GM19193 (cell line): ENCODE measurements around the gene FAM120B.
A peak's percentile ranks its signal among the peaks of the same experiment; 100 is the strongest.

Source experiments
- POLR2A ChIP-seq: IDR thresholded peaks from 4 replicates; pipeline ENCODE4 v1.6.1; 2011; ENCODE audit not compliant: insufficient read depth, insufficient read length; ENCODE audit errors: extremely low read depth

Gene FAM120B

DNA sequence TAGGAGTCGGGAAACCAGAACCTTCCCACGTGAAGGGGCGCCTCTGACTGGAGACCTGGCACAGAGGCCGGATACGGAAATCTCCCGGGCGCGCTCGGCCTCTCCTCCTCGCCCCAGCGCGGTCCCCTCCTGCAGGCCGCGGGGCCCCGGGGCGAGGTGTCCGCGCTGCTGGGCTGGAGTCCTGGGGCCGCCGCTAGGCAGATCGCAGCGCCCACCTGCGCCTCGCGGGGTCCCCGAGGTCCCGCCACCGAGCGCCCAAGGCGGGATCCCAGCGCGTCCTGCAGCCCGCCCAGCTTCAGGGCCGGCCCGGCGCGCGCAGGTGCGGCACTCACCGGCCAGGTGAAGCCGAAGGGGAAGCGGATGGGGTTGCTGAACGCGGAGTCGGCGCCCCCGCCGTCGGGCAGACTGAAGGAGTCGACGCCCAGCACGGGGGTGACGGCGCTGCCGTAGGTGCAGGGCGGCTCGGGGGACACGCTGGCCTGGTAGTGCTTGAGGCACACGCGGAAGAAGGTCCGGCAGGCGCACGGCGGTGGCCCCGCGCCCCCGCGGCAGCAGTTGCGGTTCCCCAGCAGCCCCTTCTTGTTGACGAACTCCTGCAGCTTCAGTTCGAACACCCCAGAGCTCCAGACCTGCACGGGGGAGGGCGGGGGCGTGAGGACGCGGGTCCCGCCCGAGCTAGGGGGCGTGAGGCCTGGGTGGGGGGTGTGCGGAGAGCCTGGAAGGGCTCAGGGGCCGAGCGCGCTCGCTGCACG lies 17.2 kb upstream of the FAM120B start:
- TF ChIP-seq POLR2A, result no peak

DNA sequence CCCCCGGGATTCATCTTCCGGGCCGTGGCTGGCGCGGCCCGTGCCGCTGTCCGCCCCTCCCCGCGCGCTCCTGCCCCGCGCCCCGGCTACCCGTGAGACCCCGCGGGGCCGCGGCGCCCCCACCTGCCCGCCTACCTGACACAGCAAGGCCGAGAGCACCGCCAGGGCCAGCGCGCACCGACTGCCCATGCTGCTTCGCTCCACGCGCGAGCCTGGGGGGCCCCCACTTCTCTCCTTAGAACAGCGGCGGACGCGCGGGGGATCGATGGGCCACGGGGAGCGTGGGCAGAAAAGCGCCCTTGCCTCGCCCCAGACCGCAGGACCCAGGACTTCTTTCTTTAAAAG lies 16.6 kb upstream of the FAM120B start:
- TF ChIP-seq POLR2A, result no peak

DNA sequence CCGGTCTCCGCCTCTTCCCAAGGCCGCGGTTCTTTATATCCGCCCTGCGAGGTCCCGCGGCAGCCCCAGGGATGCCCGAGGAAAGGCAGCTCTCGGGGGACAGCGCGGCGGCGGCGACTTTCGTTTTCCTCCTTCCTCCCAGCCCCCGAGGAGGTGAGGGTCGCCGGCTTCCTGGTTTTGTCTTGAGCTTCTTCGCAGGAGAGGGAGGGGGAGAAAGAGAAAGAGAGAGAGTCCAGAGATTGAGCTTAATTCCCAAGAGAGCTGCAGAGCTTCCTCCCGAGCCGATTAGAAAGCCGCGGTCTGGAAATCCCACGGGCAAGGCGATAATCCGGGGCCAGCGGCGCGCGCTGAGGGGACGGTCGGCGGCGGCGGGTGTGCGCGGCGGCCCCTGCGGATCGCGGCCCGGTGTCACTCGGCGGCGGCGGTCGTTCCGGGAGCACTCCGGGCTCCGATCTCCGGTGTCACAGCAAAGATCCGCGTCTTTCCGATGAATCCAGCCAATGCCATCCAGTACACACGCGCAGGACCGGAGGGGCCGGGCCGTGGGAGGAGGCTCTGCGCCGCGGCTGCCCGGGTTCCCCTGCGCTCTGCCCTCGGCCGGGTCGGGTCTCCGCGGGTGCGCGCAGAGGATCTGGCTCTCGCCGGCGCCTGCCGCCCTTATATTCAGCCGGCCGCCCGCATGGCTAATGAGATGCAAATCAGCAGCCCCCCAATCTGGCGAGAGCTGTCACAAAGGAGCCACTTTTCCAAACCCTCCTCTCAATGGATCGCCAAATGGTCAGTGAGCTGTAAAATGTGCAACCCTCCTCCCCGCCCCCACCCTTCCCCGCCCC lies 16.0 kb upstream of the FAM120B start, which contains the start of gene DLL1:
Gene DLL1, minus strand, starts transcription at position 783 of the 833 bp plus-strand sequence. CDS start 939 bp downstream, outside the sequence.
- TF ChIP-seq POLR2A, result peak; percentile 60

DNA sequence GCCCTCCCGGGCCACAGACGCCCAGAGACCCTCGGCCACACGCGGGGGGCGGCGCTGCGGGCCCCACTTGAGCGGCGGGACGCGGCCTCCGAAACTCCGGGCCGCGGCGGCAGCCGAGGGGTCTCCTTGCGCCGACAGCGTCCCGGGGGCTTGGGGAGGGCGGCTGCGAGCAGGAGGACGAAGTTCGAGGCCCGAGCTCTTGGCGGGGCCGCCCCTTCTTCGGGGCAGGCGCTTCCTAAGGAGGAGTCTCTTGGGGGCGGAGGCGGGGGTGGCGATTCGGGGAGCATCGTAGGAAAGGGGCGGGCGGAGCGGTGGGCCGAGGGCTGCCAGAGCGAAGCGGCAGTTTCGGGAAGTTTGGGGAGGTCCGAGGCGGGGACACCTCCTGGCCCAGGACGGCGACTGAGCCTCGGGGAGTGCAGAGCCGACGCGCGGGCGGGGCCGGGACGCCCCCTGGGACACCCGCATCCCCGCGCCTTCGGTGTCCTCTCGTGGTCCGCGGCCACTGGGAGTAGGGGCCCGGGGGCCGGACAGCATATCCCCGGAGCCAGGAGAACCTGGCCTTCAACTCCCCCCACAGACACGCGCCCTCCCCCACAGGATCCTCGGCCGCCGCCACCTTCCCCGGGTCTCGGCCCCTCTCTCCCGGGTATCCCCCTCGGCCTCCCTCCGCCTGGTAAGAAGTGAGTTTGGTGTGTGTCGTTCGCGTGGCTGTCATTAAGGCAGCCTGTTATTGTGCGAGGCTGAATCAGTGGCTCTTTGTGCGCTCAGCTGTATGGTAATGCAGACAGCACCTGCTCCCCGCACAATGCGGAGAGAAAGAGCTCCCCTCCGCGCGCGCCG lies 15.1 kb upstream of the FAM120B start:
- no peak for TF ChIP-seq POLR2A

DNA sequence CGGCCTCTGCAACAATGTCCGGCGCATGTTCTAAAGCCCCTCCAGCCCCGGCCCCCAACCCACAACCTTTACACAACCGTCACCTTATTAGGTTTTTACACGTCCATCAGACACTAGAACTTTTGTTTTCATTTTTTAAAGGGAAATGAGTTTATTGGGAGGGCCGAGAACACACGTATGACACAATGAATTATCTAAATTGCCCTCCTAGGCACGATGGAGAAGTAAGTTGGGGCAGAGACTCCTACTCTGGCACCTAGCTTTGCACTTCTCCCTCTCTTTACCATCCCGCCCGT lies 14.5 kb upstream of the FAM120B start:
- no peak for TF ChIP-seq POLR2A

DNA sequence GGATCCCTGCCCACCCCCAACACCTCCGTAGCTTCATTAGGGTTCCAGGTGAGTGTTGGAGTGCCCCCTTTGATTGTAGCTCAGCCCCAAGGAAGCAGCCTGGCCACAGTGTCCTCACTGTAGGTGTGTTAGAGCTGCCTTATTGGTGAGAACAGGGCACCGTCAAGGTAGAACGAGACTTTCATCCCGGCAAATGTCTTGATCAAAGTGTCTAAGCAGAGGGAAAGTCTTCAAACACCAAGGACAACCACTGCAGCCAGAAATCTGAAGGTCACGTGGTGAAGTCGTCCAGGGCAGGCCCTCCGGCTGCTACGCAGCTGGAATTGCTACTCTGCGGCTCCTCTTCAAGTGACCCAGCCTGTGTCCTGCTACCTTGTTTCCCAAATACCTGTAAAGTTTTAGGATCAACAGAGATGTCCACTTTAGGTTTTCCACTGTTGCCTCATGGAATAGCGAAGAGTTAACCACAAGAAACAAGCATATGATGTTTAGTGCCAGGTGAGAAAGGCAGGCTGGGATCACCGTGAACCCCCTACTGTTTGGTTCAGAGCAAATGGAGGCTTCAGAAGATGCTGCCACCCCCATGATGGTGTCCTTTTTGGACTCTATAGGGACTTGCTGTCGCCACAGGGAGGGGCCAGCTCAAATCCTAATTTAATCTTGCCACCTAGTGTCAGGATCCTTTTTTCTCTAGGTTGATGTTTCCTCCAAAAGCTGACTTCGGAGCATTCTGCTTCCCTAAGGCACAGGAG lies 14.0 kb upstream of the FAM120B start:
- TF ChIP-seq POLR2A, result no peak

DNA sequence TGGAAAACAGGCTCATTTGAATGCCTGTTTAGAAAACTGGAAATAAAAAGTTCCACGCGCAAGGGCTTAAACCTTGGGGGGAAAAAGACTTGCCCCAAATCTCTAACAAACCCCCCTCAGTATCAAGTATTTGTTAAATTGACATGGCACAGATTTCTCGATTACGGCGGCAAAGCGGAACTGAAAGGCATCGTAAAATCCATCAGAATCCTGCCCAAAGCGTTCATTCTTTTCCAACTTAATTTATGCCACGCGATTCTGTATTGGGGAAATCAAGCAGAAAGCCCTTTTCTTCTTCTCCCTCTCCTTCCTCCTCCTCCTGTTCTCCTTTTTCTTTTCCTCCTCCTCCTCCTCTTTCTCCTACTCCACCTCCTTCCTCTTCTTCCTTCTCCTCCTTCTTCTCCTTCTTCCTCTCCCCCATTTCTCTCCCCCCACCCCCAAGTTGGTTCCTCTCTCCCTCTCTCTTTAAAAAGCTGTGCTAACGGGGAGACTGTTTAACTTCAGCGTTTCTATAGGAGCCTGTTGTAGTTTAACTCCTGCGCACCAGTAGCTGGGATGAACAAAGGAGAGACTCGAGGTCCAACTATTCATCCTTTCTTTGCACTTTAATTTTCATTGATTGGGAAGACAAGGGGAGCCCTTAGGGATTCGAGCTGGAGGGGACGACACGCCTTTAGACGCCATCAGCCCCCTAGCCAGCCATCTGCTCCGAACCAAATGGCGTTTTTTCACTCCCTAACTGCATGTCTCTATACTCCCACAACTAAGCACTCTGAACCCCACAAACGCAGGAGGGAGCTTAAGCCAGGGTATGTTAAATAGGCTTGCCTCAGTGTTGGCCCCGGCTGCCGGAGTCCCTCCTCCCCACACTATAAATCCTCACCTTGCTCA lies 13.0 kb upstream of the FAM120B start:
- no peak for TF ChIP-seq POLR2A

- no peak for TF ChIP-seq POLR2A
Measured at GRCh38 chr6:170294298-170294730, 12.2 kb upstream of the FAM120B start.

- TF ChIP-seq POLR2A, result no peak
Measured at GRCh38 chr6:170294813-170295509, 11.6 kb upstream of the FAM120B start.

- no peak for TF ChIP-seq POLR2A
Measured at GRCh38 chr6:170295510-170296422, 10.8 kb upstream of the FAM120B start.

- no peak for TF ChIP-seq POLR2A
Measured at GRCh38 chr6:170296423-170296745, 10.2 kb upstream of the FAM120B start.
